Measurements from ENCODE around the gene LRGUK. TPM values are rescaled to one million over a fixed set of nuclear protein-coding genes. Genes with fewer than 3 reads are reported as not detected.

The LRGUK gene
- total RNA-seq, 1 experiment from 2014 or later: 0.19 TPM

- ChIA-PET CTCF (interaction anchor here (1.0 kb wide), 1 partner anchor 121 kb away, joined by 4 read pairs; no protein-coding TSS in a partner anchor), POLR2A (no interaction called here)
- H3K4me1 Mint-ChIP-seq (ENCODE audit: insufficient read depth, unreplicated experiment): peaks cover 11% of the 10 kb centered on the region
- H3K27ac Mint-ChIP-seq (ENCODE audit: low read depth, unreplicated experiment): no peak overlapping the region
- no peak for TF ChIP-seq CTCF (IDR thresholded peaks at IDR 0.05; ENCODE audit: unreplicated experiment)
- H3K36me3 Mint-ChIP-seq (ENCODE audit: insufficient read depth, unreplicated experiment): peaks cover 7% of the 10 kb centered on the region
- intact Hi-C loops (cut with micrococcal nuclease): no loop called here
- H3K27me3 Mint-ChIP-seq (ENCODE audit: insufficient read depth, unreplicated experiment): no peaks in the 10 kb centered on the region
- H3K4me3 Mint-ChIP-seq (ENCODE audit: unreplicated experiment): no peak overlapping the region
- no TSS peak for BruUV-seq (replicated peaks)
- H3K9me3 Mint-ChIP-seq (ENCODE audit: unreplicated experiment): no peaks in the 10 kb centered on the region
- DNase-seq (ENCODE audit: unreplicated experiment): no peak
These were observed 185.6 kb downstream of the LRGUK start for GRCh38 chr7:134312717-134313116.

- ChIA-PET POLR2A (no interaction called here), CTCF (interaction anchor here (1.0 to 1.4 kb wide), 2 partner anchors 120 to 297 kb away, joined by 4 to 5 read pairs; no protein-coding TSS in a partner anchor)
- H3K36me3 Mint-ChIP-seq (ENCODE audit: insufficient read depth, unreplicated experiment): peaks cover 7% of the 10 kb centered on the region
- H3K4me1 Mint-ChIP-seq (ENCODE audit: insufficient read depth, unreplicated experiment): peaks cover 12% of the 10 kb centered on the region
- no peak for TF ChIP-seq CTCF (IDR thresholded peaks at IDR 0.05; ENCODE audit: unreplicated experiment)
- no peaks in the 10 kb centered on the region for H3K9me3 Mint-ChIP-seq (ENCODE audit: unreplicated experiment)
- H3K27ac Mint-ChIP-seq (ENCODE audit: low read depth, unreplicated experiment): no peak overlapping the region
- intact Hi-C loops (cut with micrococcal nuclease): no loop called here
- no peak overlapping the region for H3K4me3 Mint-ChIP-seq (ENCODE audit: unreplicated experiment)
- no peak for DNase-seq (ENCODE audit: unreplicated experiment)
- no peaks in the 10 kb centered on the region for H3K27me3 Mint-ChIP-seq (ENCODE audit: insufficient read depth, unreplicated experiment)
- BruUV-seq (replicated peaks): no TSS peak
These were observed 186.4 kb downstream of the LRGUK start for GRCh38 chr7:134313543-134313942.

Other genes with a start within 250 kb of the LRGUK start
- 18.6 and 24.5 TPM in 2 replicates for gene SLC35B4, start 189.6 kb downstream of the LRGUK start, total RNA-seq (2022)